GM18951 (cell line): ENCODE measurements around the gene DFFB.

Experiments
- POLR2A ChIP-seq: IDR thresholded peaks from 4 replicates; pipeline ENCODE4 v1.6.1; 2011; ENCODE audit warnings: mild to moderate bottlenecking; ENCODE audit not compliant: insufficient read length, insufficient read depth; ENCODE audit errors: extremely low read depth
- in situ Hi-C: fragments of 300-500 bp; cut with MboI; formaldehyde crosslinking; loops from one replicate; pipeline ENCODE4 v1.12.0; 2022; ENCODE audit warnings: low sequenced_read_pairs, mixed read lengths, inconsistent platforms; ENCODE audit not compliant: unreplicated experiment

Gene DFFB

DNA sequence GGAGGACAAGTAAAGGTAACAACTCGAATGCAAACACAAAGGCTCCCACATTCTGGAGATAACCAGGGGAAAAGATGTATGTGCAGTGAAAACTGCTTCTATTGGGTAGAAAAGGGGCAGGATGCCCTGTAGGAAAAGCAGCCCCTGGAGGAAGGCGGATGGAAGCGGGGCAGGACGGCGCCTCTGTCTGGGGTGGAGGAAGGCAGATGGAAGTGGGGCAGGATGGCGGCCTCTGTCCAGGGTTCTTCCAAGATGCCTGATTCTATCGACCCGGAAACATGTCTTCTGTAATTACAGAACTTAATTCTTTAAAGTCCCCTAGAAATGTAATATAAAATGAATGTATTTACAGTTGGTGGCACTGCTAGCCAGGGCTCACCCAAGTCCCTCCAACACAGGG, 37.0 kb upstream of the DFFB start:
- in situ Hi-C loops = no loop called here

DNA sequence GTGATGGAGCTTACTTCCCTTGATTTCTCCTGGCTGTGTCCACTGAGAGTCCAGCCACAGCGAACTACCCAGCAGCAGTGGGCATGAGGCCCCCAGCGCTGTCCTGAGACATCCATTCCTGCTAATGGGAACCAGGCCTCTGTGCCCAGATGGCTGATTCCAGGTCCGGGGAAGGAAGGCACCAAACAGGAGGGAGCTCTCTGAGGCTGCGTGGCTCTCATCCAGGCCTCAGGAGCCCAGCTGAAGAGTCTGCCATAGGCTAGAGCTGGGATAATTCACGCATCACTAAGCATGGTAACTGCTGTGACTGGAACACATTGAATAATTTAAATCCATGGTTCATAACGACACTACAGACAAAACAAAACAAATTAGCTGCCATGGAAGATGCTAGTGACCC, 36.3 kb upstream of the DFFB start:
- TF ChIP-seq POLR2A = no peak
- in situ Hi-C loops = no loop called here

More for the DNA sequence above, 37.0 kb upstream of the DFFB start:
- TF ChIP-seq POLR2A = no peak

DNA sequence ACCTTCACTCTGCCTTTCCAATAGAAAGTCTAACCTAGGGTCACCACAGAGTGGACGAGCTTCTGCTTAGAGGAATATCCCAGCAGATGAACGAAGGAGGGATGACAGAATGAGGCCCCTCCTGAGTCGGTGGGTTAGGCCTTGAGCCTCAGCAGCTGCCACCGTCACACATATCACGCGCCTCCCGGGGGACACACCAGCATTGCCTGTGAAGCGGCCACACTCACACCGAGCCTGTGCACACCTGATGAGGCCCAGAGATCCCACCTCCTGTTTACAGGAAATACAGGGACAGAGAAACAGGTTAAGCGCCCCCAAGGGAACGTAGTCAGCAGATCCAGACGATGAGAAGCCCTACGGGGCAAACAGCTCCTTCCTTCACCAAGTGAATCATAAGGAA, 35.8 kb upstream of the DFFB start:
- in situ Hi-C loops = no loop called here
- TF ChIP-seq POLR2A = no peak

DNA sequence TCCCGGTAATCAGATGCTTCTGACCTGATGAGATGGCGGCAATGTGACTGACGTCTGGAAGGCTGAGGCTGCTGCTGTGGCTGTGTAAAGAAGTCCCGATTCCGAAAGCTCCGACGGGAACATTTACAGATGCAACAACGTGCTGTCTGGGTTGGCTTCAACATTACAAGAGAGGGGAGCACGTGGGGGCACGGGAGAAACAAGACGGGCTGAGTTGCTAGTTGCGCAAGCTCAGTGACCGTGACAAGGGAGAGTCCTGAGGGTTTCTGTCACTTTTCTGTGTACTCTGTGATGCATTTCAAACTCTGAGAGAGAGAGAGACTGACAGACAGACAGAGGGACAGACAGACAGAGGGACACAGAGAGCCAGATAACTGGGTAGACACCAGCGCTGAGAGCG, 35.4 kb upstream of the DFFB start:
- in situ Hi-C loops = no loop called here
- TF ChIP-seq POLR2A = no peak

DNA sequence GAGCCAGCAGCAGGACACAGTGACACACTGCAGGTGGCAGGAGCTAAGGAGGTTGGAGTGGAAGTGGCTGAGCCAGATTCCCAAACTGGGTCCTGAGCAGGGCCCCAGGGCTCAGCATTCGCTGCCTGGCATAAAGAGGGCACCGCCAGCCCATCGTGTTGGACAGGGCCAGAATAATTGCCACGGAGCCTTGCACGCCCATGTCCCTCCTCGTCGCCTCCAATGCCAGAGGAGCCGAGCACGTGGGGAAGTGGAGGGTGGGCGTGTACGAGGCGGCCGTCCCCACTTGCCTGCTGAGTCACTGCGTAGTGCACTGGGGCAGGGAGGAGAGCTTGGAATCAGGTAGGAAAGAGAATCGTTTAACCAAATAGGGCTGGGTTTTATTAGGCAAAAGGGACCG, 34.9 kb upstream of the DFFB start:
- in situ Hi-C loops = no loop called here
- TF ChIP-seq POLR2A = no peak

DNA sequence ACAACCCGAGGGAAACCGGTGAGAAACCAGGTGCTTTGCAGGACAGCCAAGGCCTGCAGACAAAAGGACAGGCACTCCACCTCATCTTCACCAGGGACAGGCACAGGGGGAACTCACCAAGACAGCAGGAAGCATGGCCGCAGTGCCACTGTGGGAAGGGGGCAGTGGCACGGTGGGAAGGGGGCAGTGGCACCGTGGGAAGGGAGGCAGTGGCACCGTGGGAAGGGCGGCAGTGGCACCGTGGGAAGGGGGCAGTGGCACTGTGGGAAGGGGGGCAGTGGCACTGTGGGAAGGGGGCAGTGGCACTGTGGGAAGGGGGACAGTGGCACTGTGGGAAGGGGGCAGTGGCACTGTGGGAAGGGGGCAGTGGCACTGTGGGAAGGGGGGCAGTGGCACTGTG, 32.6 kb upstream of the DFFB start:
- in situ Hi-C loops = no loop called here
- TF ChIP-seq POLR2A = no peak

DNA sequence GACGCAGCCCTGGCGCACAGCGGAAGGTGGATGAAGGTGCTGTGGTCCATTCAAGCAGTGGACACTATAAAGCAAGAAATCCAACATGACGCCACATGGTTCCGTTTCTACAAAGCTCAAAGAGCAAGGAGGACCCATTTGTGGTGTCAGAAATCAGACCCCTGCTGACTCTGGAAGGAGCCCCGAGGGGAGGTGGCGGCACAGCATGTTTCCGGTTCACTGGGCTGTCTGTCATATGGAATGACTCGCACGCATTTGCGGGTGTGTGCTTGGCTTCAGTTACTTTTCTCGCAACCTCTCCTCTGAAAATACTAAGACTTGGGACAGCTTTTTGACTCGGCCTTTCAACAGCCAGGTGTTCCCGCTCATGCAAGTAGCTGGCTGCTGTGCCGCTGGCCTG, 31.9 kb upstream of the DFFB start:
- TF ChIP-seq POLR2A = no peak
- in situ Hi-C loops = no loop called here

DNA sequence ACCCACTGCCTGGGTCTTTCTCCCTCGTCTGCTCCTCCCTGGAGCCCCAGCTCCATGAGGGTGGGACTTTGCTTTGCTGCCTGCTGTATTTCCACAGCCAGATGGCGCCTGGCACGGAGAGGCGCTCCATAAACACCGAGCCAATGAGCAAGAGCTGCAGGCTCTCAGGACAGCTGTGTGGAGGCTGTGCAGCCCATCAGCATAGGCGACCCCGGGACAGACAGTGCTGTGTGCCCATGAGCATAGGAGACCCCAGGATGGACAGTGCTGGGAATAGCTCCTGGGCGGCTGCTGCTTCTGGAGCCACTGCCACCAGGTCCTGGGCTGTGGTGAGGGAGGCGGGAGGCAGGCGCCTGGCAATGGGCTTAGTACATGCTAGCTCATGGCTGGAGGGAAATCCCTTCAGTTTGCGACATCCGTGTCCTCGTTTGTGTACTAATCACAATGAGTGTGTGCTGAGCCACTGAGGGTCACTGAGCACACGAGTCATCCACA, 29.4 kb upstream of the DFFB start:
- in situ Hi-C loops = no loop called here
- no peak for TF ChIP-seq POLR2A

DNA sequence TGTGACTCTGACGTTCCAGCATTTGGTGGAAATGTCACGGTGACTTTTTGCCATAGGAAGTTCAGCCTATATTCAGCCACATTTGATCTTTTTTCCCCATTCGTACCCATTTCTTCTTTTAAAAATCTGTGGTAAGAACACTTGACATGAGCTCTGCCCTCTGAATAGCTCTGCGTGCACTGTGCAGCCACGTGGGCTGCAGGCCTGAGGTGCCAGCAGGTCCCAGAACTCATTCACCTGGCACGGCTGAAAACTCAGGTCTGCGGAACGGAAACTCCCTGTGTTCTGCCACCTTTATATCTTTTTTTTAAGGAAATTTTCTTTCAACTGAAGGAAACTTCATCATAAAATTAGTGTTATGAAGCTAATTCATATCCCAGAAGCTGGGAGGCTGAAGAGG, 28.9 kb upstream of the DFFB start:
- no peak for TF ChIP-seq POLR2A
- in situ Hi-C loops = no loop called here

DNA sequence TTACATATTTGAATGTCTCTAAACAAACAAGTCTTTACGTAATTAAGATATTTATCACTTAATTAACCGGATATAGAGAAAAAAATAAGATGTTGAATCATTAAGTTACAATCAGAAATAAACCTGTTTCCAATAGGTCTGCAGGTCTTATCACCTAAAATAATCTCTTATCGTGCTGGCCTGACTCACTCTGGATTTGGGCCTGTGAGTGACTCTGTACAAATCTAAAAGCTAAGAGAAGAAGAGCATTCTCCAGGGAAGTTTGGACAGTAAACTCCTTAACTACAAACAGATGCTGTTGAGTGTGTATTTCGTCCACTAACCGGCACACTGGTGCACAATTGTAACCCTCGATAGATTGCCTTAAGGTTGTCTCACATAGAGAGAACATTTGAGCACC, 25.6 kb upstream of the DFFB start:
- in situ Hi-C loops = no loop called here
- TF ChIP-seq POLR2A = no peak

DNA sequence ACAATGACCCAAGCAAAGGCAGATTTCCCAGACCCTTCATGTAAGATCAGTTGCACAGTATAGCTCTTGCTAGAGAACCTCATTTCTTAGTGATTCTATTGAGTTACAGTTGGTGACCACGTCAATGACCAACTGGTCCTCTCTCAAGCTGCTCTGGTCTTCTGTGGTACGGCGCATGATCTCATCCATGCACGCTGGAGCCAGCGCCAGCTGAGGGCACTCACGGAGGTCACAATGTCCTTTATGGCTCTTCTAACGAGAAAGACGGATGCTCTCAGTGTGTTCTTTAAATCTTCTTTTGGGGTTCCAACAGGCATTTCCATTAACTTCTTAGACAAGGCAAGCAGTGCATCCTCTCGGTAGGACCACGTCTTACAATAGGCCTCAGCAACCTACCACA, 22.6 kb upstream of the DFFB start:
- TF ChIP-seq POLR2A = no peak
- in situ Hi-C loops = no loop called here

DNA sequence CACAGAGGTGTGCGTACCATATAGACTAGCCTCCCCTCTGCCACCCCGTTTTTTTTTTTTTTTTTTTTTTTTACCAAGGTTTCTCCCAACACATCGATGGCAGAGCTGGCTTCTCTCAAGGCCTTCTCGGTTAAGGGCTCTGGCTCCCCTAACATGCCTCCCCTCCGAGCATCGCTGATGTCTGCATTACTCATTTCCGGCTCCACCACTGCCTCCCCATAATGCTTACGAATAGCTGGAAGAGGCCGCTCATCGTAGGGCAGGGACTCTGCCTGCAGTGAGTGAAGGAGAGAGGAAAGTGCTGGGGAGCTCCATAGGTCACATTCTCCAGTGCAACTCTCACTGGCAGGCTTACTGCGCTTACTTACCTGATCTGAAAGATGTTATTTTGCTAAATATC, 20.9 kb upstream of the DFFB start:
- in situ Hi-C loops = no loop called here
- TF ChIP-seq POLR2A = no peak

DNA sequence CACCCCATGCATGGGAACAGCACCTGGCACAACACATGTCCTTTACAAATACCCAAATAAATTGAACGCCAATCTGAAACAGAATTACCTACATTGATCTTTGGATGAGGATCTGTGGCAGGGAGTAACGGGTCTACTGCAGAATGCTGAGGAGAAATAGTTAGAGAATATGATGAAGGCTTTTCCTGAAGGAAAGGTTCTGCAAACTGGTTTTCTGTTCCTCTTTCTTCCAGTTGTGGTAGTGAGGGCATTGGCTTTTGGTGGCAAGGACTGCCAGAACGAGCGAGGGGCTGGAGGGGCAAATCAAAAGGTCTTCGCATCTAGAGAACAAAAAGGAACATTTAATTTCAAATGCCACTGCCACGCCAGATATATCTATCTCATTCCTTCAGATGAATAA, 20.1 kb upstream of the DFFB start:
- TF ChIP-seq POLR2A = no peak
- in situ Hi-C loops = no loop called here

DNA sequence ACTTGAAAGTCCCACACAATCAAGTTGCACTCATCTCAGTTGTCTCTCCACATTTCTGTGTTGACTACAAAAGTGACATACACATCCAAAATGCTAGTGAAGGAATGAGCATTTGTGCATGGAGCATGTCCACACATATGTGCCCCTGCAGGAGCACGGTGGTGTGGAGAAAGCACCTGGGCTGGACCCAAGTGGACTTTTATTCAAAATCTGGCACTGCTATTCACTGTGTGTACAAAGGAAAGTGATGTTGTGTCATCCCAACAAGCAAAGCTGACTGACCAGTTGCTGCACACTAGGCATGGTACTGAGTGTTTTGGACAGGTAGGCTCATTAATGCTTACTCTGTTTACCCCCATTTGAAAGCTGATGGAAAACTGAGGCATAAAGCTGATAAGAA, 19.6 kb upstream of the DFFB start:
- no peak for TF ChIP-seq POLR2A
- in situ Hi-C loops = no loop called here

DNA sequence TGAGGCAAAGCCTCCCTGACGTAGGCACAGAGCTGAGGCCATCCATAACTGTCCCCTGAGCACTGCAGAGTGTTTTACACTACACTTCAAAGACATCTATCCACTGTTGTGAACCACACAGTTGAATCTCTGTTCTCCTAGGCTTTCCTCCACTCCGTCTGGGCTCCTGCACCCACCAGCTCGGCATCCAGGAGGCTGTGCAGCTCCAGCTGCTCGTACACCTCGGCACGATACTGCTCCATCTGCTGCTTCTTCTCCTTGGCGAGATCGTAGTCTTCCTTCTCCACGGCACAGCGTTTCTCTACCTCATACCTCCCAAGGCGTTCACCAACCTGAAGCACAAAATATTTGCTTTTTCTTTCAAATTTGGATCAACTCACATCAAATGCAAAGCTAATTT, 18.5 kb upstream of the DFFB start:
- TF ChIP-seq POLR2A = no peak
- in situ Hi-C loops = no loop called here
